HEK293 (cell line): ENCODE results near the gene ATP10A.

Experiments
- CTCF ChIP-seq: fragments of 450-650 bp; formaldehyde crosslinking; IDR thresholded peaks from 2 replicates; pipeline ENCODE4 v1.5.1; 2016; ENCODE audit warnings: missing biosample characterization, missing genetic modification characterization
- ZNF544 ChIP-seq: fragments of 450-650 bp; formaldehyde crosslinking; IDR thresholded peaks from 2 replicates; pipeline ENCODE4 v1.5.0; 2017; ENCODE audit warnings: missing biosample characterization, missing genetic modification characterization
- ZNF596 ChIP-seq: fragments of 450-650 bp; IDR thresholded peaks from 2 replicates; pipeline ENCODE4 v1.5.0; 2018; ENCODE audit warnings: missing biosample characterization, mild to moderate bottlenecking, missing genetic modification characterization, moderate library complexity
- ZNF830 ChIP-seq: fragments of 450-650 bp; IDR thresholded peaks from 2 replicates; pipeline ENCODE4 v1.5.0; 2018; ENCODE audit warnings: missing biosample characterization, missing genetic modification characterization, low read depth, mild to moderate bottlenecking, moderate library complexity
- ZSCAN18 ChIP-seq: fragments of 450-650 bp; formaldehyde crosslinking; IDR thresholded peaks from 2 replicates; pipeline ENCODE4 v1.5.1; 2016; ENCODE audit warnings: missing biosample characterization, missing genetic modification characterization

- TF ChIP-seq CTCF (tag by site-specific recombination) (no peak), ZNF596 (tag by site-specific recombination) (no peak), ZNF830 (tag by site-specific recombination) (no peak), ZNF544 (tag by site-specific recombination) (no peak), ZSCAN18 (tag by site-specific recombination) (no peak)
Observed at GRCh38 chr15:25810154-25810553, 53.0 kb downstream of the ATP10A start.
